Activated CD4-positive, CD25-positive, alpha-beta regulatory T cell treated with anti-CD3 and anti-CD28 coated beads, Interleukin-2, amount 50 U/mL, for 16 hours (primary cell): ENCODE results near the gene LIMS2.

Experiments used
- DNase-seq: peaks from one replicate; pipeline ENCODE4 v3.0.0-alpha.2; 2020; ENCODE audit warnings: low read depth, low spot score

Gene LIMS2

GRCh38 chr2:127674241-127675209 lies 805 bp downstream of the LIMS2 start:
- DNase-seq: no peak

GRCh38 chr2:127673291-127674069 lies 1.9 kb downstream of the LIMS2 start:
- no peak for DNase-seq

GRCh38 chr2:127672341-127673224 lies 2.7 kb downstream of the LIMS2 start:
- DNase-seq: no peak

GRCh38 chr2:127671557-127672302 lies 3.6 kb downstream of the LIMS2 start:
- DNase-seq: no peak

- DNase-seq: no peak
Measured at GRCh38 chr2:127670957-127671290, 4.4 kb downstream of the LIMS2 start.

GRCh38 chr2:127670055-127670956 lies 5.0 kb downstream of the LIMS2 start:
- DNase-seq: no peak

- DNase-seq: no peak
Measured at GRCh38 chr2:127669056-127669455, 6.3 kb downstream of the LIMS2 start.

- no peak for DNase-seq
Measured at GRCh38 chr2:127665267-127665893, 9.9 kb downstream of the LIMS2 start.

- DNase-seq: no peak
Measured at GRCh38 chr2:127664895-127665225, 10.5 kb downstream of the LIMS2 start.

GRCh38 chr2:127664065-127664894 lies 11.1 kb downstream of the LIMS2 start:
- DNase-seq: no peak

GRCh38 chr2:127663566-127664064 lies 11.7 kb downstream of the LIMS2 start:
- DNase-seq: no peak

- DNase-seq: no peak
Measured at GRCh38 chr2:127662937-127663565, 12.3 kb downstream of the LIMS2 start.

GRCh38 chr2:127661949-127662510 lies 13.3 kb downstream of the LIMS2 start:
- no peak for DNase-seq

- DNase-seq: no peak
Measured at GRCh38 chr2:127661072-127661649, 14.2 kb downstream of the LIMS2 start.

GRCh38 chr2:127660291-127660578 lies 15.1 kb downstream of the LIMS2 start:
- DNase-seq: no peak

GRCh38 chr2:127659408-127660290 lies 15.7 kb downstream of the LIMS2 start:
- DNase-seq: no peak
